Stimulated activated CD8-positive, alpha-beta memory T cell treated with anti-CD3 and anti-CD28 coated beads, Interleukin-7, amount 100 ng/mL, for 4 hours (primary cell): ENCODE results near the gene TDP2.
A peak's percentile ranks its signal among the peaks of the same experiment; 100 is the strongest.
"Not testable (repeated sequence)": the region's sequence is repeated elsewhere in the genome, so short reads cannot be mapped to it uniquely, and the experiment has no call there.

Experiments
- DNase-seq, 2 donors: peaks; one replicate each; pipeline ENCODE4 v3.0.0-alpha.2; 2020; ENCODE audit warnings: low read depth in 2 of 2

TDP2 gene, protein sequence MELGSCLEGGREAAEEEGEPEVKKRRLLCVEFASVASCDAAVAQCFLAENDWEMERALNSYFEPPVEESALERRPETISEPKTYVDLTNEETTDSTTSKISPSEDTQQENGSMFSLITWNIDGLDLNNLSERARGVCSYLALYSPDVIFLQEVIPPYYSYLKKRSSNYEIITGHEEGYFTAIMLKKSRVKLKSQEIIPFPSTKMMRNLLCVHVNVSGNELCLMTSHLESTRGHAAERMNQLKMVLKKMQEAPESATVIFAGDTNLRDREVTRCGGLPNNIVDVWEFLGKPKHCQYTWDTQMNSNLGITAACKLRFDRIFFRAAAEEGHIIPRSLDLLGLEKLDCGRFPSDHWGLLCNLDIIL

DNA sequence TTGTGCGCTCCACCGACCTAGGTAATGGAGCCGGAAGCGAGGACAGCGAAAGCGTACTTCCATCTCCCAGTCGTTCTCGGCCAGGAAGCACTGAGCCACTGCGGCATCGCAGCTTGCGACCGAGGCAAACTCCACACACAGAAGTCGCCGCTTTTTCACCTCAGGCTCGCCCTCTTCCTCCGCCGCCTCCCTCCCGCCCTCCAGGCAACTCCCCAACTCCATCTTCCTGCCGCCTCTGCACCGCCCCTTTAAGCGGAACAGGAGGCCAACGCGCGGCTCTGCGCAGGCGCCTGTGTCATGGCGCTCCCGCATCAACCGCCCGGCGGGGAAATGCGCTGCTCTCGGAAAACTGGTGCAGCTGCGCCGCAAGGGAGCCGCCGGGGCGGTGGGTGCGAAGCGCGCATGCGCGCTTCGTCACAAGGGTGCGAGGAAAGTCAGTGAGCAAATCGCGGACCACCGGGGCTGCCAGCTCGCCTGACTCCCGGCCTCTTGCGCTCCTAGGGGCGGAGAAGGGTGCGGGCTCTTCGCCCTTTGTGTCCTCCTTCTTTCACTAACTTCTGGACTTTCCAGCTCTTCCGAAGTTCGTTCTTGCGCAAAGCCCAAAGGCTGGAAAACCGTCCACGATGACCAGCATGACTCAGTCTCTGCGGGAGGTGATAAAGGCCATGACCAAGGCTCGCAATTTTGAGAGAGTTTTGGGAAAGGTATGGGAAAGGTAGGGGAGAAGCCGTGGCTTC lies at the start of gene TDP2, which contains the start of gene ACOT13:
Gene TDP2 (minus strand): TSS at position 259 of the 737 bp plus-strand sequence. CDS start 37 bp downstream, at position 222.
Gene ACOT13 (plus strand): TSS at position 437 of the 737 bp plus-strand sequence. CDS start 187 bp downstream, at position 624.
- peak; percentile 93 to 95 for DNase-seq

DNA sequence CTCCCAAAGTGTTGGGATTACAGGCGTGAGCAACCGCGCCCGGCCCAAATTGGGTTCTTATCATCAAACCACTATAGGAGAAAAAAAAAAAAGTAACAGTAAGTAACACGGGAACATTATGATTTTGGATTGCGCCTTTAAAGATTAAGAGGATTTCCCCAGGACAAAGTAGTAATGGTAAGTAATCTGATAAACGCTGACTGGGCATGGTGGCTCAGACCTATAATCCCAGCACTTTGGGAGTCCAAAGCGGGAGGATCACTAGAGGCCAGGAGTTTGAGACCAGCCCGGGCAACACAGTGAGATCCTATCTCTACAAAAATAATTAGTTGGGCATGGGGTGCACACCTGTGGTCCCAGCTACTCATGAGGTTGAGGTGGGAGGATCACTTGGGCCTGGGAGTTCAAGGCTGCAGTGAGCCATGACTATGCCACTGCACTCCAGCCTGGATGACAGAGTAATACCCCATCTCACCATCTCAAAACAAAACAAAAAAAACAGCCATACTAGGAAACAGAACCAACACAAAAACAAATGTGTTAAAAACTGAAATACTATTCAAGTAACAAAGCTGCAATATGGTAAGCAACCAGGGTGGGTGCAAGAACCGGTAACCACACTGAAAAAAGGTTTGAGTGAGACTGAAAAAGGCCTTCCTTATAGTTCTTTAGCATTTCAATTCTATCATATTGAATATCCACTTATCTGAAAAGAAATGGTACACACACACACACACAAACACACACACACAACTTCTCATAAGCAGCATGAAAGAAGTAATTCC lies 44.0 kb upstream of the TDP2 start:
- no peak for DNase-seq

DNA sequence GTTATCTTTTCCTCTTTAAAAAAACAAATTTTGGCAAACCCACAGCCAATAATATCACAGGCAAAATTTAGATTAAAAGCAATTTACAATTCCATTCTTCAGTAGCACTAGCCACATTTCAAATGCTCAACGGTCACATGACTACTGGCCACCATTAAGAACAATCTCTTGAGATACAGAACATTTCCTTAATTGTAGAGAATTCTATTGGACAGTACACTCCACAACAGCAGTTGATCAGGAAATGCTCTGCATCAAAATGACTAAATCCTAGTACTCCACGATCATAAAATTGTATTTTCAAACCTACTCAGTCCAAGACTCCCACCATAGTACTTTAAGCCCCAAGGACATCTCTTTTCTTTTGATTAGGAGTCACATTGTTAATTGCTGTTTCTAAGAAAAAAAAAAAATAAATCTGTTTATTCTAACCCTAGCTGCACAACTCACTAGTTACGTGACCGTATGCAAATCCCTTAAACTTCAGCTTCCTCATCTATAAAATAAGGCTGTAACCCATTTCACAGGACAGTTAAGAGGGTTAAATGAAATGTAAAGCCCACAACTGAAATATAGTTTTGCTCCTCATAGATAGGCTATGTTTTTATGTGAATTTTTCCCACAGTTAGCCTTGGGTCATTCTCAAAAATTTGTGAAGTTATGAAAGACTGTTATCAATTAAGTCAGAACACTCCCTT lies 42.5 kb upstream of the TDP2 start:
- DNase-seq = no peak

DNA sequence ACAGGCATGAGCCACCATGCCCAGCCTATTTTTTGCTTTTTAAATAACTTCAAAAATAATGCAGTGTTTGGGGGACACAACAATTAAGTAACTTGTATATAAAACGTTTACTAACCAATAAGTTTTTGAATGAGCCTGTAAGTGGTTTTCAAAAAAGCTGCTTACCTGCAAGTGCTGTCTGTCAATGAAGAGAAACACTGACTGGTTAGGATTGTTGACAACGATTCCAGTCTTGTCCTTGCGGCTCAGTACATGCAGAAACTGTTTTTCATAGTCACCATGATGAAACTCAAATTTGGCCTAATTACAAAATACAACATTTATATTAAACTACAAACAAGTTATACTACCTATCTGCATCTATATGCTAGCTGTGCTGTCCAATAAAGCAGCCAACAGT lies 41.9 kb upstream of the TDP2 start:
- DNase-seq = no peak

DNA sequence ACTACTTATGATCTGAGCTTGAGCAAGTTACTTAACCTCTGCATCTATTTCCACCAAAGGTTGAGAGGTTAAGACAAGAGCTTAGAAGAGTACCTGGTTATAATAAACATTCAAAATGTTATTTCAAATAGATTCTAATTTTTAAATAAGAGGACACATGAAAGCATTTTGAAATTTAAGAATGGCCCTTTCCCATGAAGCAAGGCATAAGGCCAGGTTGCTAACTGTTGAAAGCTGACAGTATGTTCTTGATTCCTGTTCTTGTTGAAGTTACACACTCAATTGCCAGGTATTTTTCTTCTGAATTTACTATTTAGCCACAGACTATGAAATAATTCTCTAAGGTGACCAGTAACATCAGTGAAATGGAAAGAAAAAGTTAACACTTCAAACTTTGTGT lies 37.8 kb upstream of the TDP2 start:
- DNase-seq = no peak

DNA sequence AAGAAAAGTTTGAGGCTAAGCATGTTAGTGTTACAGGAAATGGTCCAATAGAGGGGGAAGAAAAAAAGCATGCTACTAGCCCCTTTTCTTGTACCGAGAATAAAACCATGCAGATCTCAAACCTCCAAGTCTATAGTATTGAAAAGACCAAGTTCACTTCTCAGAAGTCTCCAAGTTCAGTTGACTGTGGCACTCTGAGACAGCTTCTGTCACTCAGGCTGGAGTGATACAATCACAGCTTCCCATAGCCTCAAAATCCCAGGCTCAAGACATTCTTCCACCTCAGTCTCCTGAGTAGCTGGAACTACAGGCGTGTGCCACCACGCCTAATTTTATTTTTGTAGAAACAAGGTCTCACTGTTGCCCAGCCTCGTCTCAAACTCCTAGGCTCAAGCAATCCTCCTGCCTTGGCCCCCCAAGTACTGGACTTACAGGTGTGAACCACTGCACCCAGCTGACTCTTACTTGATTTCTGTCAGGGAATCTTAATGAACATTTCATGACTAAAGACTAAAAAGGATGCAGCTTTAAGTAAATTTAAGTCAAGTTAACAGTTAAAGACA lies 36.1 kb upstream of the TDP2 start:
- DNase-seq = no peak

DNA sequence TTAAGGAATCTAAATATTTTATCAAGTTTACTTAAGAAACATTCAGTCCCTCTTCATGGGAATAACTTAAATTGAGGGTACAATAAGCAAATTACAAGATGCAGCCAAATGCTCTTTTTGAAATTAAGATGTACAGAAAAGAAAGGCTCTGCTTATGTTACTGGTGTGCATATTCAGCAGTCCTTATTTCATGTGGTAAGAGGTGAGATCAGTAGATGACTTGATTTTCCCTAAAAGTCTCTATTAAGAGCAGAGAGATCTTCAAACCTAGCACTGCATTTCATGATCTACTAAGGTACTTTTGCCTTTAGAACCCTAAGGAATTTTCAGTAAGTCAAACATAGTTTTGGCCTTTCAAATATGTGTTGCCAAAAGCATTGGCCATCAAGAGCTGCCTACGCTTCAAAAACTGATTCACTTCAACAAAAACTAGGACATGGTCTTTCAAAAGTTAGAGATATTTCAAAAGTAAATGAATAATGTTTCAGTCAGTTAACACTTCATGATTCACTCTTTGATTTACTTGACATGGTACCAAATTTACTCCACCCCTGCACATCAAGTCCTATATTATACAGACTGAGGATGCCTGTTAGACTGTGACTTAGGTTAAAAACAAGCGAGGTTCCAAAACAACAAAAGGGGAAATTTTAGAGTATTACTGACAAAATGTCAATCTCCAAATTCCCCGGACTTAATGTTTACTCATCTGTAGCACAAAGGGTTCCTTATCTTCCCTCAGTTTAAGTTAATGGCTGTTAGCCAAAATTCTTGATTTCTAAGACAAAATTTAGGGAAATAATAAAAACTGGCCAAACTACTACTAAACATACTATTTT lies 33.0 kb upstream of the TDP2 start:
- no peak for DNase-seq

DNA sequence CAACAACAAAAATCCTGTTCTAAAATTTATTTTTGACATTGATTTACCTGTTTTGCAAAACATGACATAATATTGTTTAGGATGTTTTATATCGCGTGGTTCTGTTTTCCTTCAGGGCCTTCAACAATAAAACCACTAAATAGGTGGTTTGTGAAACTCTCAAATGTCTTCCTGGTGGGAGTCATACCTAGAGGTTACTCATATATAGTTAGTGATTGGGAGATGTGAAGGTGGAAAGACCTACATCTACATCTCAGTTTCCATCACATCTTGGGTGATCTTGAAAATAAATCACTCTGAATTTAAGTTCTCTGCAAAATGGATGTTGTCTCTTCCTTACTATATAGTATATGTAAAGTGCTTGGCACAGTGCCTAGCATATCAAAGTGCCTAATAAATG lies 29.4 kb upstream of the TDP2 start:
- no peak for DNase-seq

DNA sequence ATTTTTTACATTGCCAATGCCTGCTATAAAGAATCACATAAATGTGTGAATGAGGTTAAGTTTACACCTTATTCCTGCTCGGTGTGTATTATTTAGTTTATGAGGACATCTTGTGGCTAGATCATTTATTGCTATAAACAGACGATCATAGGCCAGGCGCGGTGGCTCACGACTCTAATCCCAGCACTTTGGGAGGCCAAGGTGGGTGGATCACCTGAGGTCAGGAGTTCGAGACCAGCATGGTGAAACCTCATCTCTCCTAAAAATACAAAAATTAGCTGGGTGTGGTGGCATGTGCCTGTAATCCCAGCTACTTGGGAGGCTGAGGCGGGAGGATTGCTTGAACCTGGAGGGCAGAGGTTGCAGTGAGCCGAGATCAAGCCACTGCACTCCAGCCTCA lies 28.9 kb upstream of the TDP2 start:
- DNase-seq = not testable (repeated sequence)

DNA sequence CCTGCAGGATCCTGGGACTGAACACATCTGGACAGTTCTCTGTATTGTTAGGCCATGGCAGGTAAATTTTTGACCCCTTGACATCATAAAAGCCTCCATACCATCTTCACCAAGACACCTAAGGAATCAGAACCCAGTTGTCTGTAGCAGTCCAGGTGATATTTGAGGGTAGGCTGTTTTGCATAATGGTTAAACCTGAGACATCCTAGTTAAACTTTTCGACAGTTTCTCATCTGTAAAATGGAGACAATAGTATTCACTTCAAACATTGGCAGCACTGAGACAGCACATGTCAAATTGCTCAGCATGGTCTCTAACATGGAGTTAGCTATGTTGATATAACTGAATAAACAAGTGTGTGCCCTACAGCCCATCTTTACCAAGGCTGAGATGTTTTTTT lies 27.5 kb upstream of the TDP2 start:
- DNase-seq = no peak

DNA sequence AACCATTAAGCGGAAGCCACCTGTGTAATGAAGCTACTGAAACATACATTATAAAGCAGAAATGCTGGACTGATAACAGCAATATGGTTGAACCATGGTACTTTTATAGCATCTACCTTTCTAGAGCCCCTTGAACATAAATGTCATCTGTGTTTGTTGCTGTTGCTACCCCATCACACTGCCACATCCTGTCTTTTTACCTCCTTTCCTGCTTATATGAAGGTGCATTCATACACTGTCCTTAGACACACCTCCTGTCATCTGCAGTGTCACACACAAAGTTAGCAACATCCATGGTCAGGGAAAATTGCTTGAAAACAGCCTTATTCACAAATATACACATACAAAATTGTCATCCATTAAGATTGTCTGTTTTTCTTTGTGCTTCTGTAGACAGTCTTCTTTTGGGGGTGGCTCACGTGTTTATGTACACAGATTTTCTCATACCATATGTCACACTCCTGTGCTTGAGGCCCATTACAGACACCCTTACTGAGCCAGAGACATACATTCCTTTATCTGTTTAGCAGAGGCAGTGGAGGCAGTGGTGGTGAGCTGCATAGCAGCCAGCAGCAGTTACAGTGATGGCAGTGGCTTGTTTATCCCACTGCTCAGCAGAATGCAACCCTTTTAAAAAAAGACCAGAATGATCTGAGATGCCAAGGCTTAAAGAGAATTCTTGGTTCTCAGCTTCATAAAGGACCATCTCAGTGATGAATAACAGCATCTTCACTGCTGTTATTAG lies 26.3 kb upstream of the TDP2 start:
- no peak for DNase-seq

DNA sequence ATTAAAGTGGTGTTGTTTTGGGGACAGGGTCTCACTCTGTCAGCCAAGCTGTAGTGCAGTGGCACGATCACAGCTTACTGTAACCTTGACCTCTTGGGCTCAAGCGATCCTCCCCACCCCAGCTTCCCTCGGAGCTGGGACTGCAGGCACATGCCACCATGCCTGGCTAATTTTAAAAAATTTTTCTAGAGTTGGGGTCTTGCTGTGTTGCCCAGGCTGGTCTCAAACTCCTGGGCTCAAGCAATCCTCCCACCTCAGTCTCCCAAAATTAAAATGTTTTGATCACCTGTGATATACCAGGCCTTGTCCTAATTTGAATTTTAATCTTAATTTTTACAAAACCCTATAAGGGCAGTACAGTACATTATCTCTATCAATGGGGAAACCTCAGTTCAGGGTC lies 25.7 kb upstream of the TDP2 start:
- no peak for DNase-seq

DNA sequence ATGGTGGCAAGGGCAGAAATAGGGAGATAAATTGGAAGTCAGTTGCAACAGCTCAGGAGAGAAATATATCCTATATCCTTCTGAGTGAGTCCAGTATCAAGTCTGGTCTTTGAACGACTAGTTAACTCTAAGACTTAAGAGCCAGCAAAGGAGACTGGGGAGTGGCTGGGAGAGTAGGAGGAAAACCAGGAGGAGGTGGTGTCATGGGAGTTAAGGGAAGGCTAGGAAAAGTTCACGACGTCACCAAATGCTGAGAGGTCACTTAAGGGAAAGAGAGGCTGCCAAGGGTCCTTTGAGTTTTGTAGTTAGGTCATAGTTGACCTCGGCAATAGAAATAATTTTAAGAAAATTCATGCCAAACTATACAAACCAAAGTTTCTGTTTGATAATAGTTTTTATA lies 25.3 kb upstream of the TDP2 start:
- DNase-seq = no peak

DNA sequence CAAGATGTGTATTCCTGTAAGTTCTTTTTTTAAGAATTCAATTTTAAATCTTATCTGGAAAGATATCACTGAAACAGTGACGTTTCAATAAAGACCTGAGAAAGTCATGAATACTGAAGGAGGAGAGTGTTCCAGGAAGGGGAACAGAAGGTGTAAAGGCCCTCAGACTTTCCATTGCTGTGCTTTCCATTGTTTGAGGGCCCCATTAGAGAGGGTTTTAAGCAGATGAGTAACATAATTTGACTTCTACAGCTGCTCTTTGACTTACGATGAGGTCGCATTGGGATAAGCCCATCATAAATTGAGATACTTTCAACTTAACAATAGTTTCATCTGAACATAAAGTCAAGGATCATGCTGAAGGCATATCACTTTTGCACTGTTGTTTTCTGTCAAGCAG lies 24.9 kb upstream of the TDP2 start:
- DNase-seq = no peak

DNA sequence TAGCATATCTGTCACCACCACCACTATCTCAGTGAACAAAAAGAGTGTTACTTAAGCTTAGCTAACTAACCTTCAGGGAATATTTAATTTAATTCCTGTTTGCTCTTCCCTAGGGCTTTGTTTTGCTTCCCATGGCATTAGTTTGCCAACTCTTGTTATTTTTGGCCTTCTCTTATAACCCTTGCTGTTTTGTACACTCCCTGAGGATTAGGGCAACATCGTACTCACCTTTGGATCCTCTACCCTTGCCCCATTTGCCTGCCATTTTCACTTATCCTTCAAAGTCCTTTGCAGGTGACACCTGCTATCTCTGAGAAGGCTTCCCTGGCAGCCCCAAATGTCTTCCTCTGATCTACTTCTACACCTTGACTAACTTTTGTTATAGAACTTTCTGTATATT lies 23.9 kb upstream of the TDP2 start:
- DNase-seq = no peak

DNA sequence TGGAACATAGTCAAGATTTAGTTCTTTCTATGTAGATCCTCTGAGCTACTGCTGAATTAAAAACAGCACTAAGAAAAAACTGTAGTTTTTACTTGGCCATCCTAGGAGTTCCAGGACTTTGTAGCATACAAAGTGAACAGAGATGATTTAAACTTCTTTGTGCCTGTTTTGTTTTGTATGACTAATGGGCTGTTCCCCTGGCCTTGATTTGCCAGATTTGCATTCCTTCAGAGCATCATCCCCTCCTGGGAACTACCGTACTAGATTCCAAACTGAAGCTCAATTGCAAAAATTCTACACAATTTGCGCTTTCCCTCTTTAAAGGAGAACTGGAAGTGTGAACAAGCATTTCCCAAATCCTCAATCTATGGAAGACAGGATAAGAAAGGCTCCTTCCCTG lies 23.3 kb upstream of the TDP2 start:
- DNase-seq = no peak

DNA sequence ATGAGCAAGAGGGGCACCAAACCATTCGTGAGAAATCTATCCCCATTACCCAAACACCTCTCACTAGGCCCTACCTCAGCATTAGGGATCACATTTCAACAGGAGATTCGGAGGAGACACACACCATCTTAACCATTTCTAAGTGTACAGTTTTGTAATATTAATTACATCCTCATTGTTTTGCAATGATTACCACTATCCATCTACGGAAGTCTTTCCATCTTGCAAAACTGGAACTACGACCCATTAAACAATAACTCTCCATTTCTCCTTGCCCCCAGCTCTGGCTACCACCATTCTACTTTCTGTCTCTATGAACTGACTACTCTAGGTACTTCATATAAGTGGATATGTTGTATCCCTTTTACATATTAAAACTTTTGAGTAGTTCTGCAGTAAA lies 20.2 kb upstream of the TDP2 start:
- DNase-seq = no peak

DNA sequence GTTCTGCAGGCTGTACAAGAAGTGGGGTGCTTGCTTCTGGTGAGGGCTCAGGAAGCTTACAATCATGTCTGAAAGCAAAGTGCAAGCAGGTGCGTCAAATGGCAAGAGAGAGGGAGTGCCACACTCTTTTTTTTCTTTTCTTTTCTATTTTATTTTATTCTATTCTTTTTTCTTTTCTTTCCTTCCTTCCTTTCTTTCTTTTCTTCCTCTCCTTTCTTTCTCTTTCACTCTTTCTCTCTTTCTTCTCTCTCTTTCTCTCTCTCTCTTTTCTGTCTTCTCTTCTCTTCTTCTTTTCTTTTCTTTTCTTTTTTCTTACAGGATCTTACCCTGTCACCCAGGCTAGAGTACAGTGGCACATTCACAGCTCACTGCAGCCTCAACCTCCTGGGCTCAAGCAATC lies 19.7 kb upstream of the TDP2 start:
- DNase-seq = no peak

DNA sequence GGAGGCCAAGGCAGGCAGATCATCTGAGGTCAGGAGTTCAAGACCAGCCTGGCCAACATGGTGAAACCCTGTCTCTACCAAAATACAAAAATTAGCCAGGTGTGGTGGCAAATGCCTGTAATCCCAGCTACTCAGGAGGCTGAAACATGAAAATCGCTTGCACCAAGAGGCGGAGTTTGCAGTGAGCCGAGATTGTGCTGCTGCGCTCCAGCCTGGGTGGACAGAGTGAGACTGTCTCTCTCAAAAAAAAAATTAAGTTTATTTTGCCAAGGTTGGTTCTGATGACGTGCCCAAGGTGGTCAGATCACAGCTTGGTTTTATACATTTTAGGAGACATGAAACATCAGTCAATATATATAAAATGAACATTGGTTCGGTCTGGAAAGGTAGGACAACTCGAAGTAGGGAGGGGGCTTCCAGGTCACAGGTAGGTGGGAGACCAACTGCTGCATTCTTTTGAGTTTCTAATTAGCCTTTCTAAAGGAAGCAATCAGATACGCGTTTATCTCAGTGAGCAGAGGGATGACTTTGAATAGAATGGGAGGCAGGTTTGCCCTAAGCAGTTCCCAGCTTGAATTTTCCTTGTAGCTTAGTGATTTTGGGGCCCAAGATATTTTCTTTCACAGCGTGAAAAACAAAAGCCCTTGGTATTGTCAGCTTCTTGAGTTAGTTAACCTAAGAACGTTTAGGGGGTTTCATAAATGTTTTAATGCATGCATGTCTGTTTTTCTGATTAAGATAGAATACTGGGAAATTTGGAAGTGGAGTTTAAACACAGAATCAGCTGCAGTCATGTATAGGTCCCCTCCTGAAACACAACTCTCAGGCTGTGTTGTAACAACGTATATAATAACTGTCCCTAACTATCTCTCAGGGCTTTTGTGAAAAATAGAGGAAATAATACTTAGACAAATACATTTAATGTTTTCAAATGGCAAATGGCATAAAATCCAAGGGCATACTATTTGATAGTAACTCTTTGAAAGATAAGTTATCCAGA lies 16.9 kb upstream of the TDP2 start:
- no peak for DNase-seq
